Large intestine (tissue), 3 donors: ENCODE data around the gene TANGO2. TPM values are rescaled to one million over a fixed set of nuclear protein-coding genes. Genes with fewer than 3 reads are reported as not detected.
A peak's percentile ranks its signal among the peaks of the same experiment; 100 is the strongest.

Source experiments
- DNase-seq, 2 donors: peaks; one replicate each; pipeline versions ENCODE4 v3.0.0 to v3.0.0-alpha.2; 2013
- H3K27ac ChIP-seq: one replicate; pipeline ENCODE4 v1.5.1; 2013; ENCODE audit warnings: low read length
- H3K27me3 ChIP-seq: 2 replicates; pipeline ENCODE4 v1.6.1; 2013; ENCODE audit warnings: low read length; ENCODE audit not compliant: control insufficient read depth, insufficient read depth
- H3K36me3 ChIP-seq: 2 replicates; pipeline ENCODE4 v1.6.1; 2013; ENCODE audit warnings: low read length; ENCODE audit not compliant: control insufficient read depth, insufficient read depth
- H3K4me1 ChIP-seq: one replicate; pipeline ENCODE4 v1.6.1; 2013; ENCODE audit warnings: low read length; ENCODE audit not compliant: control insufficient read depth, insufficient read depth
- H3K4me3 ChIP-seq: one replicate; pipeline ENCODE4 v1.5.1; 2013; ENCODE audit warnings: low read length
- H3K9me3 ChIP-seq: one replicate; pipeline ENCODE4 v1.6.1; 2013; ENCODE audit warnings: mild to moderate bottlenecking, low read depth, low read length, moderate library complexity; ENCODE audit not compliant: control insufficient read depth
- WGBS: methylation state at CpG from one replicate; pipeline ENCODE4 v1.1.5; 2013; ENCODE audit warnings: low lambda C conversion rate; ENCODE audit not compliant: insufficient coverage; 5-methylcytosine and 5-hydroxymethylcytosine counted together
- polyA plus RNA-seq: library from polyadenylated mRNA; unstranded; fragments of 120-200 nt; gene quantifications from one replicate; pipeline ENCODE4 v1.2.1, GENCODE V29; 2013

TANGO2 gene
- polyA plus RNA-seq, 1 donor = 16.5 TPM

GRCh38 chr22:20008221-20008995 lies 12.5 kb upstream of the TANGO2 start:
- no peaks in the 10 kb centered on the region for H3K9me3 ChIP-seq
- no CpG with 5 or more reads among the region's 11 CpGs for WGBS

GRCh38 chr22:20009018-20009491 lies 11.9 kb upstream of the TANGO2 start:
- Histone ChIP-seq H3K4me1 (peaks cover 15% of the 10 kb centered on the region), H3K9me3 (no peaks in the 10 kb centered on the region), H3K27ac (no peak overlapping the region), H3K36me3 (no peaks in the 10 kb centered on the region), H3K4me3 (no peak overlapping the region), H3K27me3 (no peaks in the 10 kb centered on the region)
- WGBS = no CpG with 5 or more reads among the region's 9 CpGs
- DNase-seq = no peak

More at GRCh38 chr22:20008221-20008995, 12.5 kb upstream of the TANGO2 start:
- H3K4me3 ChIP-seq = no peak overlapping the region
- H3K36me3 ChIP-seq = no peaks in the 10 kb centered on the region
- peaks cover 14% of the 10 kb centered on the region for H3K4me1 ChIP-seq
- no peaks in the 10 kb centered on the region for H3K27me3 ChIP-seq
- DNase-seq = no peak
- H3K27ac ChIP-seq = no peak overlapping the region

GRCh38 chr22:20009582-20010306 lies 11.2 kb upstream of the TANGO2 start:
- no peaks in the 10 kb centered on the region for H3K36me3 ChIP-seq
- peaks cover under 1% of the 10 kb centered on the region for H3K27me3 ChIP-seq
- H3K27ac ChIP-seq = no peak overlapping the region
- H3K9me3 ChIP-seq = no peaks in the 10 kb centered on the region
- WGBS = no CpG with 5 or more reads among the region's 8 CpGs
- H3K4me3 ChIP-seq = no peak overlapping the region
- no peak for DNase-seq
- peaks cover 15% of the 10 kb centered on the region for H3K4me1 ChIP-seq

- Histone ChIP-seq H3K4me3 (no peak overlapping the region), H3K9me3 (no peaks in the 10 kb centered on the region), H3K4me1 (peaks cover 21% of the 10 kb centered on the region), H3K27ac (no peak overlapping the region), H3K36me3 (no peaks in the 10 kb centered on the region), H3K27me3 (peaks cover 9% of the 10 kb centered on the region)
- no peak for DNase-seq
- WGBS = no CpG with 5 or more reads among the region's 14 CpGs
These were observed 10.4 kb upstream of the TANGO2 start for GRCh38 chr22:20010307-20011122.

- WGBS = no CpG with 5 or more reads among the region's 20 CpGs
- no peak overlapping the region for H3K27ac ChIP-seq
- H3K9me3 ChIP-seq = no peaks in the 10 kb centered on the region
- H3K4me1 ChIP-seq = peaks cover 21% of the 10 kb centered on the region
- no peaks in the 10 kb centered on the region for H3K36me3 ChIP-seq
- no peak for DNase-seq
- no peak overlapping the region for H3K4me3 ChIP-seq
- H3K27me3 ChIP-seq = peaks cover 16% of the 10 kb centered on the region
These were observed 9.6 kb upstream of the TANGO2 start for GRCh38 chr22:20011123-20011992.

- H3K9me3 ChIP-seq = no peaks in the 10 kb centered on the region
- WGBS = no CpG with 5 or more reads among the region's 7 CpGs
- peaks cover 23% of the 10 kb centered on the region for H3K4me1 ChIP-seq
- no peak overlapping the region for H3K4me3 ChIP-seq
- DNase-seq = no peak
- H3K27me3 ChIP-seq = peaks cover 19% of the 10 kb centered on the region
- no peak overlapping the region for H3K27ac ChIP-seq
- H3K36me3 ChIP-seq = no peaks in the 10 kb centered on the region
These were observed 8.7 kb upstream of the TANGO2 start for GRCh38 chr22:20011993-20012740.

- Histone ChIP-seq H3K27me3 (peaks cover 26% of the 10 kb centered on the region), H3K4me1 (peaks cover 27% of the 10 kb centered on the region), H3K27ac (no peak overlapping the region), H3K9me3 (no peaks in the 10 kb centered on the region), H3K4me3 (no peak overlapping the region), H3K36me3 (no peaks in the 10 kb centered on the region)
- DNase-seq = no peak
- no CpG with 5 or more reads among the region's 10 CpGs for WGBS
These were observed 8.1 kb upstream of the TANGO2 start for GRCh38 chr22:20012741-20013331.

- H3K4me3 ChIP-seq = no peak overlapping the region
- WGBS = no CpG with 5 or more reads among the region's 11 CpGs
- H3K36me3 ChIP-seq = no peaks in the 10 kb centered on the region
- H3K4me1 ChIP-seq = peaks cover 27% of the 10 kb centered on the region
- peaks cover 32% of the 10 kb centered on the region for H3K27me3 ChIP-seq
- no peaks in the 10 kb centered on the region for H3K9me3 ChIP-seq
- no peak overlapping the region for H3K27ac ChIP-seq
- DNase-seq = peak; percentile 37 to 52
These were observed 7.5 kb upstream of the TANGO2 start for GRCh38 chr22:20013382-20013871.
